T-helper 1 cell treated with Interleukin-12 subunit alpha and Interleukin-12 subunit beta and Interleukin-4 antibody, amounts not matched to agents 30 ng/mL and 1 ng/mL, for 36 hours (primary cell): Measurements from ENCODE around the gene CCR6. TPM values are rescaled to one million over a fixed set of nuclear protein-coding genes. Genes with fewer than 3 reads are reported as not detected.

Source experiments
- intact Hi-C: fragments of 100-400 bp; cut with micrococcal nuclease; formaldehyde crosslinking; loops from one replicate; pipeline ENCODE4 v1.15.1; 2024
- total RNA-seq: library from RNA; stranded (reverse); gene quantifications from 2 replicates; pipeline ENCODE4 v1.2.3, GENCODE V29; 2022

The CCR6 gene
- total RNA-seq, 1 donor from 2014 or later, result 0.42 TPM

GRCh38 chr6:167119670-167120582, 3.0 kb upstream of the CCR6 start:
- intact Hi-C loops, result no loop called here

- intact Hi-C loops, result no loop called here
Observed at GRCh38 chr6:167120583-167120903, 2.4 kb upstream of the CCR6 start.

GRCh38 chr6:167121335-167121841, 1.5 kb upstream of the CCR6 start:
- intact Hi-C loops, result no loop called here

GRCh38 chr6:167122041-167122826, 662 bp upstream of the CCR6 start:
- intact Hi-C loops, result no loop called here

GRCh38 chr6:167124753-167125152, 1.9 kb downstream of the CCR6 start:
- intact Hi-C loops, result no loop called here

- intact Hi-C loops, result no loop called here
Observed at GRCh38 chr6:167125410-167125809, 2.5 kb downstream of the CCR6 start.

- intact Hi-C loops, result no loop called here
Observed at GRCh38 chr6:167125855-167126349, 3.0 kb downstream of the CCR6 start.

GRCh38 chr6:167127785-167128531, 5.1 kb downstream of the CCR6 start:
- intact Hi-C loops, result no loop called here

GRCh38 chr6:167129159-167129558, 6.3 kb downstream of the CCR6 start:
- intact Hi-C loops, result no loop called here

GRCh38 chr6:167129562-167129961, 6.7 kb downstream of the CCR6 start:
- intact Hi-C loops, result no loop called here

- intact Hi-C loops, result no loop called here
Observed at GRCh38 chr6:167130008-167130677, 7.2 kb downstream of the CCR6 start.

GRCh38 chr6:167130712-167131684, 8.1 kb downstream of the CCR6 start:
- intact Hi-C loops, result no loop called here

- intact Hi-C loops, result no loop called here
Observed at GRCh38 chr6:167134448-167135328, 11.8 kb downstream of the CCR6 start.

GRCh38 chr6:167136376-167136775, 13.5 kb downstream of the CCR6 start:
- intact Hi-C loops, result no loop called here

- intact Hi-C loops, result no loop called here
Observed at GRCh38 chr6:167137081-167137480, 14.2 kb downstream of the CCR6 start.

GRCh38 chr6:167137881-167138280, 15.0 kb downstream of the CCR6 start:
- intact Hi-C loops, result no loop called here

- intact Hi-C loops, result no loop called here
Observed at GRCh38 chr6:167139761-167140160, 16.9 kb downstream of the CCR6 start.

GRCh38 chr6:167140589-167141474, 17.9 kb downstream of the CCR6 start:
- intact Hi-C loops, result no loop called here
